ENCODE results near the gene SMIM5. TPM values are rescaled to one million over a fixed set of nuclear protein-coding genes. Genes with fewer than 3 reads are reported as not detected.

Gene SMIM5
- total and polyA plus RNA-seq, 7 donors, result 0.82 to 29.6 (median 5.5) TPM

- Histone ChIP-seq H3K27me3 (no peaks in the 10 kb centered on the region), H3K4me3 (no peak overlapping the region), H3K4me1 (no peaks in the 10 kb centered on the region), H3K36me3 (peaks cover 10 to 87% (median 34%) of the 10 kb centered on the region in 4 donors), H3K9me3 (no peaks in the 10 kb centered on the region), H3K27ac (no peak overlapping the region)
- intact Hi-C loops (cut with DNase I), result no loop called here
- TF ChIP-seq EP300 (IDR thresholded peaks at IDR 0.05) (no peak), POLR2A (IDR thresholded peaks at IDR 0.05) (no peak), POLR2AphosphoS5 (IDR thresholded peaks at IDR 0.05) (no peak), CTCF (IDR thresholded peaks at IDR 0.05) (no peak)
- DNase-seq, result no peak
- WGBS, 2 donors, result 63 to 80% methylated on average over 11 of the region's 11 CpGs
Measured at GRCh38 chr17:75617675-75618074, 15.6 kb upstream of the SMIM5 start.

GRCh38 chr17:75619506-75620431 is 13.5 kb upstream of the SMIM5 start:
- H3K4me1 ChIP-seq, result no peaks in the 10 kb centered on the region
- H3K27ac ChIP-seq, result no peak overlapping the region
- peaks cover 0 to 71% (median 26%) of the 10 kb centered on the region in 4 donors for H3K36me3 ChIP-seq
- intact Hi-C loops (cut with DNase I), result no loop called here
- DNase-seq, result no peak
- H3K9me3 ChIP-seq, result no peaks in the 10 kb centered on the region
- no peak overlapping the region for H3K4me3 ChIP-seq
- TF ChIP-seq POLR2A (IDR thresholded peaks at IDR 0.05), result no peak
- TF ChIP-seq POLR2AphosphoS5 (IDR thresholded peaks at IDR 0.05), result no peak
- no peak for TF ChIP-seq CTCF (IDR thresholded peaks at IDR 0.05)
- no peak for TF ChIP-seq EP300 (IDR thresholded peaks at IDR 0.05)
- H3K27me3 ChIP-seq, result no peaks in the 10 kb centered on the region
- 89 to 92% methylated on average over 36 of the region's 36 CpGs for WGBS, 2 donors

GRCh38 chr17:75621489-75621888 is 11.7 kb upstream of the SMIM5 start:
- no peak for DNase-seq
- H3K36me3 ChIP-seq, result peaks cover 3 to 71% (median 27%) of the 10 kb centered on the region in 4 donors
- intact Hi-C loops (cut with DNase I), result no loop called here
- no peak overlapping the region for H3K4me3 ChIP-seq
- H3K27ac ChIP-seq, result no peak overlapping the region
- no peaks in the 10 kb centered on the region for H3K9me3 ChIP-seq
- H3K27me3 ChIP-seq, result no peaks in the 10 kb centered on the region
- TF ChIP-seq CTCF (IDR thresholded peaks at IDR 0.05) (no peak), POLR2AphosphoS5 (IDR thresholded peaks at IDR 0.05) (no peak), EP300 (IDR thresholded peaks at IDR 0.05) (no peak), POLR2A (IDR thresholded peaks at IDR 0.05) (no peak)
- 91 to 94% methylated on average over 4 of the region's 4 CpGs for WGBS, 2 donors
- no peaks in the 10 kb centered on the region for H3K4me1 ChIP-seq

GRCh38 chr17:75622076-75622475 is 11.2 kb upstream of the SMIM5 start:
- H3K9me3 ChIP-seq, result no peaks in the 10 kb centered on the region
- peaks cover 3 to 71% (median 28%) of the 10 kb centered on the region in 4 donors for H3K36me3 ChIP-seq
- no peak overlapping the region for H3K4me3 ChIP-seq
- WGBS, 2 donors, result 93 to 95% methylated on average over 8 of the region's 8 CpGs
- intact Hi-C loops (cut with DNase I), result no loop called here
- no peaks in the 10 kb centered on the region for H3K27me3 ChIP-seq
- DNase-seq, result no peak
- H3K4me1 ChIP-seq, result no peaks in the 10 kb centered on the region
- TF ChIP-seq CTCF (IDR thresholded peaks at IDR 0.05), result no peak
- TF ChIP-seq POLR2A (IDR thresholded peaks at IDR 0.05), result no peak
- TF ChIP-seq POLR2AphosphoS5 (IDR thresholded peaks at IDR 0.05), result no peak
- no peak for TF ChIP-seq EP300 (IDR thresholded peaks at IDR 0.05)
- H3K27ac ChIP-seq, result no peak overlapping the region
